Ishikawa (cell line): ENCODE data around the gene MYB.

Source experiments
- CEBPB ChIP-seq: IDR thresholded peaks from 2 replicates; pipeline ENCODE4 v1.6.1; 2012
- CREB1 ChIP-seq: IDR thresholded peaks from 2 replicates; pipeline ENCODE4 v1.6.1; 2012; ENCODE audit warnings: low read depth
- EGR1 ChIP-seq: IDR thresholded peaks from 2 replicates; pipeline ENCODE4 v1.6.1; 2012
- EP300 ChIP-seq: IDR thresholded peaks from 2 replicates; pipeline ENCODE4 v1.6.1; 2012; ENCODE audit warnings: borderline replicate concordance
- FOXM1 ChIP-seq: IDR thresholded peaks from 2 replicates; pipeline ENCODE4 v1.6.1; 2012; ENCODE audit warnings: low read depth, borderline replicate concordance
- MAX ChIP-seq: IDR thresholded peaks from 2 replicates; pipeline ENCODE4 v1.6.1; 2012
- NFIC ChIP-seq: IDR thresholded peaks from 2 replicates; pipeline ENCODE4 v1.6.1; 2012
- RAD21 ChIP-seq: IDR thresholded peaks from 2 replicates; pipeline ENCODE4 v1.6.1; 2012; ENCODE audit warnings: low read depth
- REST ChIP-seq: IDR thresholded peaks from 2 replicates; pipeline ENCODE4 v1.6.1; 2012; ENCODE audit warnings: low read depth, mild to moderate bottlenecking
- TAF1 ChIP-seq: IDR thresholded peaks from 2 replicates; pipeline ENCODE4 v1.6.1; 2012; ENCODE audit warnings: low read depth, mild to moderate bottlenecking
- TCF12 ChIP-seq: IDR thresholded peaks from 2 replicates; pipeline ENCODE4 v1.6.1; 2012; ENCODE audit warnings: low read depth
- TEAD4 ChIP-seq: IDR thresholded peaks from 2 replicates; pipeline ENCODE4 v1.6.1; 2012
- USF1 ChIP-seq: IDR thresholded peaks from 2 replicates; pipeline ENCODE4 v1.6.1; 2012
- YY1 ChIP-seq: IDR thresholded peaks from 2 replicates; pipeline ENCODE4 v1.6.1; 2012; ENCODE audit warnings: low read depth
- ZBTB7A ChIP-seq: IDR thresholded peaks from 2 replicates; pipeline ENCODE4 v1.6.1; 2012; ENCODE audit warnings: low read depth

MYB gene

GRCh38 chr6:135233686-135234491, 52.8 kb downstream of the MYB start:
- no peak for TF ChIP-seq USF1
- no peak for TF ChIP-seq MAX
- no peak for TF ChIP-seq TCF12
- TF ChIP-seq CREB1 = no peak

GRCh38 chr6:135234492-135234780, 53.3 kb downstream of the MYB start:
- no peak for TF ChIP-seq ZBTB7A
- TF ChIP-seq EP300 = no peak
- TF ChIP-seq REST = no peak
- TF ChIP-seq TCF12 = no peak

GRCh38 chr6:135235716-135236115, 54.6 kb downstream of the MYB start:
- TF ChIP-seq REST (no peak), NFIC (no peak)

- TF ChIP-seq MAX (no peak), TCF12 (no peak), ZBTB7A (no peak), USF1 (no peak), EGR1 (no peak), CREB1 (no peak), TAF1 (no peak), NFIC (no peak), RAD21 (no peak), EP300 (no peak), YY1 (no peak), REST (no peak), FOXM1 (no peak), CEBPB (no peak), TEAD4 (no peak)
Measured at GRCh38 chr6:135236319-135236718, 55.2 kb downstream of the MYB start.

- TF ChIP-seq TAF1 (no peak), YY1 (no peak), REST (no peak), USF1 (no peak), EGR1 (no peak), NFIC (no peak), CEBPB (no peak), EP300 (no peak), FOXM1 (no peak), MAX (no peak), CREB1 (no peak), RAD21 (no peak), TCF12 (no peak), TEAD4 (no peak), ZBTB7A (no peak)
Measured at GRCh38 chr6:135236732-135237131, 55.6 kb downstream of the MYB start.
